A549 (cell line): ENCODE measurements around the gene PTH. TPM values are rescaled to one million over a fixed set of nuclear protein-coding genes. Genes with fewer than 3 reads are reported as not detected.

ENCODE experiments used
- ATAC-seq, 2 experiments: fragments of 200-7000 bp in 1 of 2; fragments of >200 bp in 1 of 2; cut with Nextera tagmentation in 1 of 2; cut with Tn5 transposase in 1 of 2; 3 replicates each; pipeline versions ENCODE4 v1.8.0 to v1.9.1; 2018 to 2020; ENCODE audit warnings: mild to moderate bottlenecking in 1 of 2, moderate library complexity in 1 of 2
- CTCF ChIA-PET: fragments of 300-600 bp; sonication (Branson Sonifier 250); formaldehyde crosslinking; extraction: SDS; loops from one replicate; lab custom pipeline; 2021; ENCODE audit warnings: antibody characterized with exemption, inconsistent platforms; lab: Yijun Ruan, JAX
- POLR2A ChIA-PET: fragments of 350-600 bp; formaldehyde crosslinking; extraction: SDS; loops from one replicate; lab custom pipeline; 2021; ENCODE audit warnings: antibody characterized with exemption, inconsistent platforms; lab: Yijun Ruan, JAX
- DNase-seq, 2 experiments: peaks; one replicate each; pipeline versions ENCODE4 v3.0.0 to v3.0.0-alpha.2; 2011 to 2016; ENCODE audit warnings: low read depth in 1 of 2, low spot score in 1 of 2
- FAIRE-seq: peaks from 2 replicates; lab custom pipeline; 2011; peaks lifted over from hg19 to GRCh38; lab: Jason Lieb, UNC
- H3K27ac ChIP-seq, 2 experiments: fragments of >200 bp; sonication (Bioruptor Twin); formaldehyde crosslinking; 3 replicates each; pipeline ENCODE4 v1.5.1; 2016 to 2017
- H3K4me1 ChIP-seq: fragments of >200 bp; sonication (Bioruptor Twin); formaldehyde crosslinking; 3 replicates; pipeline ENCODE4 v1.6.1; 2016
- H3K4me2 ChIP-seq: fragments of >200 bp; sonication (Bioruptor Twin); formaldehyde crosslinking; 3 replicates; pipeline ENCODE4 v1.6.1; 2016
- H3K4me3 ChIP-seq: fragments of >200 bp; sonication (Bioruptor Twin); formaldehyde crosslinking; 3 replicates; pipeline ENCODE4 v1.5.1; 2016
- H3K9me3 ChIP-seq: fragments of >200 bp; sonication (Bioruptor Twin); formaldehyde crosslinking; 3 replicates; pipeline ENCODE4 v1.6.1; 2016
- CBX2 ChIP-seq: fragments of 200-600 bp; sonication (generic); IDR thresholded peaks from 2 replicates; pipeline ENCODE4 v1.6.1; 2016; ENCODE audit warnings: low read depth, mild to moderate bottlenecking, borderline replicate concordance
- CBX8 ChIP-seq: fragments of 200-600 bp; sonication (generic); IDR thresholded peaks from 2 replicates; pipeline ENCODE4 v1.6.1; 2016
- CHD2 ChIP-seq: fragments of 150-350 bp; IDR thresholded peaks from 2 replicates; pipeline ENCODE4 v1.6.1; 2014; ENCODE audit warnings: low read length; ENCODE audit not compliant: partially characterized antibody
- CHD4 ChIP-seq: fragments of 200-600 bp; sonication (generic); IDR thresholded peaks from 2 replicates; pipeline ENCODE4 v1.6.1; 2016; ENCODE audit warnings: antibody characterized with exemption, mild to moderate bottlenecking, borderline replicate concordance
- CTCF ChIP-seq: fragments of >200 bp; sonication (Bioruptor Twin); formaldehyde crosslinking; IDR thresholded peaks from 3 replicates; pipeline ENCODE4 v1.5.1; 2016
- ESRRA ChIP-seq: fragments of 150-350 bp; IDR thresholded peaks from 2 replicates; pipeline ENCODE4 v1.6.1; 2014; ENCODE audit warnings: mild to moderate bottlenecking, low read length, borderline replicate concordance
- HDAC2 ChIP-seq: fragments of 200-600 bp; sonication (generic); IDR thresholded peaks from 2 replicates; pipeline ENCODE4 v1.6.1; 2016
- HEYL ChIP-seq: fragments of 250-450 bp; sonication (Bioruptor Pico); IDR thresholded peaks from 2 replicates; pipeline ENCODE4 v1.8.0; 2021; ENCODE audit warnings: mild to moderate bottlenecking, moderate library complexity
- HOXB13 ChIP-seq: fragments of 250-450 bp; sonication (Bioruptor Pico); IDR thresholded peaks from 2 replicates; pipeline ENCODE4 v1.5.0; 2020; ENCODE audit warnings: low read depth, mild to moderate bottlenecking, moderate library complexity
- HOXB5 ChIP-seq: fragments of 250-450 bp; sonication (Bioruptor Pico); IDR thresholded peaks from 2 replicates; pipeline ENCODE4 v1.5.0; 2020; ENCODE audit warnings: mild to moderate bottlenecking, moderate library complexity
- KDM1A ChIP-seq: fragments of 200-600 bp; sonication (generic); IDR thresholded peaks from 2 replicates; pipeline ENCODE4 v1.6.1; 2016; ENCODE audit warnings: low read depth, mild to moderate bottlenecking
- KDM5A ChIP-seq: fragments of 200-600 bp; sonication (generic); IDR thresholded peaks from 2 replicates; pipeline ENCODE4 v1.6.1; 2016; ENCODE audit warnings: antibody characterized with exemption, mild to moderate bottlenecking
- MAFK ChIP-seq: fragments of 450-650 bp; IDR thresholded peaks from 2 replicates; pipeline ENCODE4 v1.6.1; 2014; ENCODE audit not compliant: partially characterized antibody
- MYC ChIP-seq: IDR thresholded peaks from 2 replicates; pipeline ENCODE4 v1.6.1; 2012; ENCODE audit warnings: mild to moderate bottlenecking, inconsistent platforms, low read length, improper control_type of control experiment, borderline replicate concordance
- PHF8 ChIP-seq: fragments of 200-600 bp; sonication (generic); IDR thresholded peaks from 2 replicates; pipeline ENCODE4 v1.6.1; 2016; ENCODE audit warnings: low read depth, mild to moderate bottlenecking, antibody characterized with exemption, moderate library complexity, borderline replicate concordance
- POLR2A ChIP-seq: IDR thresholded peaks from 2 replicates; pipeline ENCODE4 v1.6.1; 2012; ENCODE audit warnings: mild to moderate bottlenecking, low read length
- RAD21 ChIP-seq, 2 experiments: fragments of >200 bp in 1 of 2; sonication (Bioruptor Twin) in 1 of 2; formaldehyde crosslinking in 1 of 2; IDR thresholded peaks in 1 of 2; conservative IDR thresholded peaks in 1 of 2; 2 replicates in 1 of 2; 3 replicates in 1 of 2; pipeline ENCODE4 v1.6.1; 2012 to 2018; ENCODE audit warnings: inconsistent platforms in 1 of 2
- RCOR1 ChIP-seq: fragments of 150-350 bp; IDR thresholded peaks from 2 replicates; pipeline ENCODE4 v1.6.1; 2014; ENCODE audit warnings: antibody characterized with exemption, low read length, low read depth
- SMC3 ChIP-seq: fragments of >200 bp; sonication (Bioruptor Twin); formaldehyde crosslinking; IDR thresholded peaks from 3 replicates; pipeline ENCODE4 v1.6.1; 2018; ENCODE audit warnings: inconsistent platforms
- ZFP36 ChIP-seq: fragments of 450-650 bp; IDR thresholded peaks from 2 replicates; pipeline ENCODE4 v1.6.1; 2014; ENCODE audit warnings: borderline replicate concordance; ENCODE audit not compliant: partially characterized antibody
- WGBS: methylation state at CpG from one replicate; pipeline ENCODE4 v1.1.6; 2017; ENCODE audit errors: missing lambda C conversion rate; 5-methylcytosine and 5-hydroxymethylcytosine counted together
- polyA plus RNA-seq, 4 experiments: library from polyadenylated mRNA; depleted of rRNA in 3 of 4; stranded (reverse); fragments of >200 nt; fragmentation: RNase III in 1 of 4; extraction: RNeasy Plus Mini Kit Qiagen cat#74134 plus additional on column Dnase treatment in 1 of 4; gene quantifications; 2 replicates in 3 of 4; 3 replicates in 1 of 4; pipeline ENCODE4 v1.2.3, GENCODE V29; 2011 to 2017
- TF ChIP-seq, protein P1 (sequence below): fragments of 150-350 bp; IDR thresholded peaks from 2 replicates; pipeline ENCODE4 v1.6.1; 2014; ENCODE audit warnings: low read depth, mild to moderate bottlenecking, low read length

PTH gene
- polyA plus RNA-seq, 2 of the 4 experiments (the other 2 are of a cell fraction), result not detected

GRCh38 chr11:13535819-13536218 lies 40.0 kb upstream of the PTH start:
- Histone ChIP-seq H3K27ac (no peak overlapping the region), H3K4me3 (no peak overlapping the region), H3K9me3 (0 out of 3 replicates have a peak, but pooled peaks cover 2% of the 10 kb centered on the region), H3K4me1 (no peaks in the 10 kb centered on the region), H3K4me2 (no peak overlapping the region)
- POLR2A ChIA-PET, result no interaction called here
- WGBS, result 2% methylated on average over 2 of the region's 2 CpGs
- no peak for FAIRE-seq
- no peak for TF ChIP-seq SMC3
- TF ChIP-seq RAD21 (conservative IDR thresholded peaks at IDR 0.05 in 1 of 2, IDR thresholded peaks at IDR 0.05 in 1 of 2), result peak in 1 of 2 experiments; percentile 35; a peak in 2 of 5 replicates
- CTCF ChIA-PET, result no interaction called here
- DNase-seq, result peak in 1 of 2 experiments; percentile 15
- peak in 1 of 2 experiments; percentile 50; a peak in 1 of 6 replicates for ATAC-seq

GRCh38 chr11:13534358-13534757 lies 38.6 kb upstream of the PTH start:
- TF ChIP-seq CBX2 (no peak), ZFP36 (no peak), ESRRA (no peak), HDAC2 (no peak), CBX8 (no peak), HOXB5 (CRISPR knock-in tag) (no peak), CHD4 (no peak), POLR2A (no peak), CTCF (no peak), RCOR1 (no peak), MAFK (no peak), HEYL (CRISPR knock-in tag) (no peak), KDM1A (no peak), PHF8 (no peak), HOXB13 (CRISPR knock-in tag) (no peak), CHD2 (no peak), MYC (no peak), KDM5A (no peak)
- TF ChIP-seq, protein P1, sequence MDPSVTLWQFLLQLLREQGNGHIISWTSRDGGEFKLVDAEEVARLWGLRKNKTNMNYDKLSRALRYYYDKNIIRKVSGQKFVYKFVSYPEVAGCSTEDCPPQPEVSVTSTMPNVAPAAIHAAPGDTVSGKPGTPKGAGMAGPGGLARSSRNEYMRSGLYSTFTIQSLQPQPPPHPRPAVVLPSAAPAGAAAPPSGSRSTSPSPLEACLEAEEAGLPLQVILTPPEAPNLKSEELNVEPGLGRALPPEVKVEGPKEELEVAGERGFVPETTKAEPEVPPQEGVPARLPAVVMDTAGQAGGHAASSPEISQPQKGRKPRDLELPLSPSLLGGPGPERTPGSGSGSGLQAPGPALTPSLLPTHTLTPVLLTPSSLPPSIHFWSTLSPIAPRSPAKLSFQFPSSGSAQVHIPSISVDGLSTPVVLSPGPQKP, result no peak
- H3K4me3 ChIP-seq, result no peak overlapping the region
- 0 out of 3 replicates have a peak, but pooled peaks cover 2% of the 10 kb centered on the region for H3K9me3 ChIP-seq
- DNase-seq, result no peak
- no peak for FAIRE-seq
- ChIA-PET CTCF (no interaction called here), POLR2A (no interaction called here)
- WGBS, result 92% methylated on average over 2 of the region's 7 CpGs
- ATAC-seq, result no peak
- H3K4me1 ChIP-seq, result no peaks in the 10 kb centered on the region
- no peak overlapping the region for H3K4me2 ChIP-seq
- H3K27ac ChIP-seq, result no peak overlapping the region

DNA sequence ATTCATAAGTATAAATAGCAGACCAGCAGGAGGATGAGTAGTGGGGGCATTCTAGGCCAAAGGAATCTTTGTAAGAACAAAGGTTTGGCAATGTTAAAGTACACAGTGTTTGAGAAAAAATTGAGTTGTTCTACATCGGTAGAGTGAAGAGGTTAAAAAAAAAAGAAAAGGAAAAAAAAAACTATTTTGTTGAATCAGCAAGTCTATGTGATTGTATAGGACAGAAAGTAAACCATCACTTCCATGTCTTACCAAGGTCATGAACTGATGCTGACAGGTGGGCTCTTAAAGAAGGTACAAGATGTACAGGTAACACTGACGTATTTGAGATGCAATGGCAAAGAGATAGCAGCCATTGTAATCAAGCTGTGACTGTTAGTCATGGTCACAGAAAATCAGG lies 29.5 kb upstream of the PTH start:
- FAIRE-seq, result no peak
- CTCF ChIA-PET, result no interaction called here
- POLR2A ChIA-PET, result no interaction called here
- TF ChIP-seq MAFK (peak; percentile 71), MYC (no peak)
- Histone ChIP-seq H3K4me3 (no peak overlapping the region), H3K4me1 (no peaks in the 10 kb centered on the region), H3K9me3 (no peaks in the 10 kb centered on the region), H3K27ac (no peak overlapping the region), H3K4me2 (no peak overlapping the region)
- DNase-seq, result no peak
- ATAC-seq, result no peak
- WGBS, result 19% methylated on average over 2 of the region's 2 CpGs
